HL-60/S4 treated with retinoic acid at 250 ng/mL for 4 days and 3 days (cell line): Measurements from ENCODE around the gene ABCG2.
"Not testable (repeated sequence)": the region's sequence is repeated elsewhere in the genome, so short reads cannot be mapped to it uniquely, and the experiment has no call there.

Experiments
- in situ Hi-C: fragments of 300-500 bp; cut with MboI; formaldehyde crosslinking; loops from 2 replicates; pipeline ENCODE4 v1.7.0; 2022; ENCODE audit warnings: low sequenced_read_pairs

Gene ABCG2

GRCh38 chr4:88169298-88169697 is 10.9 kb upstream of the ABCG2 start:
- in situ Hi-C loops: no loop called here

DNA sequence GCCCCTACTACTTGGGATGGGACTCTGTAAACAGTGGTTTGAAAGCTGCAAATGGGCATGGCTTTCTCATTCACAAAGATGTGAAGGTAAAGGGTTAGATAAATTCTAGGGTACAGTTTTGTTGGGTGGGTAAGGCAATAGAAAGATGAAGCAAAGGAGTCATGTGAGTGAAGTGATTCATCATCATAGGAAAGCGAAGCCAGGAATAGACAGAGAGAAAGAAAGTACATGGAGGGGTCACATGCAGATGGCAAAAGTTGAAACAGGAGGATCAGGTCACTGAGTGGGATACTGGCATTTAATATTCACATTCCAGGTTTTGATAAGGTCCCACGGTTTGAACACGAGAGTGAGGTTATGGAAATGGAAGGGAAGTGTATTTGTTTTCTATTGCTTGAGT is 8.2 kb upstream of the ABCG2 start:
- in situ Hi-C loops: no loop called here

GRCh38 chr4:88163336-88163735 is 4.9 kb upstream of the ABCG2 start:
- in situ Hi-C loops: no loop called here

GRCh38 chr4:88162626-88163025 is 4.2 kb upstream of the ABCG2 start:
- in situ Hi-C loops: no loop called here

DNA sequence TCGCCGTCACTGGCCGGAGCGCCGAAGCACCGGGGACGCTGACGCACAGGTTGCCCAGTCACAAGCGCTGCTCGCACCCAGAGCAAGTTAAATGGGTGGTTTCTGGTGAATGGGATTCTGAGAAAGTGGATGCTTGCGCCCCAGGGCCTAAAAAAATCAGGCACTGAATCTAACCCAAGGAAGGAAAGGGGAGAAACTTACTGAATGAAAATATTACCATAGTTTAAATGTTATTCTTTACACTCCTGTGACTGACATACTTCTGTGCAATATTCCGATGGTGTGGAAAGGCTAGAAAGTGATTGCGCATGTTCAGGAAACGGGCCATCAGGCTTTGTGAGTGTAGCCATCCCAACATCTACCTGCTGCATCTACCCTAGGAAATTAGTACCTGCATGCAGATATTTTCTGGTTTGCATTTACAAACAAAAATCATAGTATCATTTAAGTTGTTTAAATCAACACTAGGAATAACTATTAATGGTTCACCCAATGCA is 838 bp upstream of the ABCG2 start:
- in situ Hi-C loops: no loop called here

- in situ Hi-C loops: no loop called here
These were observed 376 bp downstream of the ABCG2 start for GRCh38 chr4:88158038-88158488.

GRCh38 chr4:88152331-88152730 is 6.1 kb downstream of the ABCG2 start:
- in situ Hi-C loops: not testable (repeated sequence)

DNA sequence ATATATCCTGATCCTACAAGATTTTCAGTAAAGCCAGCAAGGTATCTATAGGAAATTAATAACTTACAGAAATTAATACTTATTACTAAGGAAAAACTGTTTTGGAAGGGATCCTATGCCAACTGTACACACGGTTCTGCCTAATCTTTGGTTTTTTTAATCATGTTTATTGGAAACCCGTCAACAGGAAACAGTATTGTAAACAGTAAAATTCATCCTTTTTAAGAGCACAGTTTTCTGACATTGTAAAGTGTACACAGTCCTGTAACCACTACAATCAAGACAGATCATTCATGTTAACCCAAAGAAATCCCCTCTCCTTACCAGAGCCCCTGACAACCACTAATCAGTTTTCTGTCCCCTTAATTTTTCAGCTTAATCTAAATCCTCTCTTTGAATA is 9.9 kb downstream of the ABCG2 start:
- in situ Hi-C loops: no loop called here

- in situ Hi-C loops: no loop called here
These were observed 10.6 kb downstream of the ABCG2 start for GRCh38 chr4:88147799-88148217.

GRCh38 chr4:88146891-88147290 is 11.5 kb downstream of the ABCG2 start:
- in situ Hi-C loops: no loop called here

DNA sequence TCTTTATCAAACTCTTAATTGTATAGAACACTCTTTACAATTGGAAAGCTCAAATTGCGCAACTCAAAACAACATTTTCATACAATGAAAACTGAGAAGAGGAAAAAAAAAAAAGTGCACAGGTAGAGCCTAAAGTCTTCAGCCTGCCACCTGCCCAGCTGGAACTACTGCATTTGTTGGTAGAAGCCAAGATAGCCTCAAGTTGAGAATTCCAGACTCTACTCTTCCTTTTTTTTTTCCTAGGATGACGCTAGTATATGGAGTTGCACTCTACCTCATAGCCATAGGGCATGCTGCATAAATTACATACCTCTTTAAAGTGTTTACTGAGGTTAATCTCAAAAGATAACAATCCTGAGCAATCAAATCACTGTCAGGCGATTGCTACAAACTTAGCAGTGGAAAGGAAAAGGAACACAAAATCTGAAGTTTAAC is 13.6 kb downstream of the ABCG2 start:
- in situ Hi-C loops: no loop called here

DNA sequence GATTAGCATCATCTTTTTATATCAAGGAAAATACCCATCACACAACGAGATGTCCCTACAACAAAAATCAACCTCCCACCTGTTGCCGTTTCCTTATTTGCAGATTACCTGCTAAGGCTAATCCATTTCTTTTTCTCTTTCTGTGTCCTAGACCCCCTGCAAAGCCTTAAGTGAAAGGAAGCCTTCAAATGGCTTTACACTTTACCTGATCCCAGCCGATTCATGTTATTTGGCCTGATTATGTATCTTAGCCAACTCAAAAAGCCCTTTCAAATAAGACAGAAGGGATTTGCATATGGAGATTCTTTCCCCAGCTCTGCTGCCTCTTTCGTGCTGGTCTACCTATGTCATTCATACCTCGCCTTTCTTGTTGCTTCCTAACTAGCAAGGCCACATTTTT is 14.4 kb downstream of the ABCG2 start:
- in situ Hi-C loops: no loop called here

GRCh38 chr4:88143504-88143903 is 14.9 kb downstream of the ABCG2 start:
- in situ Hi-C loops: no loop called here

GRCh38 chr4:88138561-88138960 is 19.9 kb downstream of the ABCG2 start:
- in situ Hi-C loops: no loop called here

DNA sequence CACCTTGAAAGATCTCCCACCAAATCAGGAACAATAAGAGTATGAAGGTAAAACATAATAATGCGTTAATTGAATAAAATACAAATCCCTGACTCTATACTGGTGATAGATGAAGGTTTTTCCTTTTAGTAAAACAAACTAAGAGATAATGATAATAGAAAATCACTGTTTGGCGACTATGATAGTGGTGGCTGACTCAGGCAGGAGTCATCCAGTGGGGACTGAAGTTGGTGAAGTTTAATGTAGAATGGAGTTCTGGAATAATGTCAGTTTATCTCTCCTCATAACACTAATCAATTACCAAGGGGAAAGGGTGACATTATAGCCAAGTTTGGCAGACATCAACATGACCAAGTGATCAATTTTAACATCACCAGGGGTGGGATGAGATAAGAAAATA is 21.3 kb downstream of the ABCG2 start:
- in situ Hi-C loops: no loop called here

- in situ Hi-C loops: no loop called here
These were observed 22.2 kb downstream of the ABCG2 start for GRCh38 chr4:88136249-88136648.

- in situ Hi-C loops: no loop called here
These were observed 23.1 kb downstream of the ABCG2 start for GRCh38 chr4:88135356-88135663.

GRCh38 chr4:88134536-88135355 is 23.7 kb downstream of the ABCG2 start:
- in situ Hi-C loops: no loop called here

DNA sequence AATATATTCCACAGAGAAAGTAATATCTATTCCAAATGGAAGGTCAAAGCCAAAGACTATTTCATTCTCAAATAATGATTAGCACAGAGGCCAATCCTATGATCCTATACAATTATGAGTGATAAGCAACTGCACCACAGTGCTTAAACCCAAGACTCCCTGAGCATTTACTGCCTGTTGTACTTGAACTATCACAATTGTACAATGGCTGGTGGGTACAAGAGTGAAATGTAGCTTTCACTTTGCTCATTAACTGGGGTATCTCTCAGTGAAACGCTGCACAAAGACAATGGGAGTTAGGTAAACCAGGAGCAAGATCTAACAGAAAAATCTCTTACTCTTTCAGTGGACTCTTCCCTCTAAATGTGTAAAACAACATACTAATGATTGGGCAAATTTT is 24.3 kb downstream of the ABCG2 start:
- in situ Hi-C loops: no loop called here

DNA sequence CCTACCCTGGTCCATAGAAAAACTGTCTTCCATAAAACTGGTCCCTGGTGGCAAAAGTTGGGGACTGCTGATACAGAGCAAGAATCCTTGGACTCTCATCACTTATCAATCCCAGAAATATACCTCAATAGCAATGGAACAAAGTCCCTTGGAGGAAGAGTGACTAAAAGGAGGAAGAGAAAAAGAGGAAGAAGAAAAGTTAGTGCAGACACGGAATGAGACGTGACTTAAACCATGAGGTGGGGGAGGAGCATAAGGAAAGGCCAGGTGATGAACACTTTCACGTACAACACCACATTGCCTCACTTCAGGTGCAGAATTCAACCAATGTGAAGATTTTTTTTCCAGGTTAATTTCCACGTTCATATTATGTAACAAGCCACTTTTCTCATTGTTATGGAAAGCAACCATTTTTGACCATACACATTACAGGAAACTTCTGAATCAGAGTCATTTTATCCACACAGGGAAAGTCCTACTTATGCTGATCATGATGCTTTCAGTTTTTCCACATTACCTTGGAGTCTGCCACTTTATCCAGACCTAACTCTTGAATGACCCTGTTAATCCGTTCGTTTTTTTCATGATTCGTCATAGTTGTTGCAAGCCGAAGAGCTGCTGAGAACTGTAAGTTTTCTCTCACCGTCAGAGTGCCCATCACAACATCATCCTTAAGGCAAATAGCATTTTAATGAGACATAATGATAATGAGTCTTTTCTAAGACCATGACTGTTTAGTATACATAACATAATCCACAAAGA is 27.7 kb downstream of the ABCG2 start:
- in situ Hi-C loops: no loop called here

DNA sequence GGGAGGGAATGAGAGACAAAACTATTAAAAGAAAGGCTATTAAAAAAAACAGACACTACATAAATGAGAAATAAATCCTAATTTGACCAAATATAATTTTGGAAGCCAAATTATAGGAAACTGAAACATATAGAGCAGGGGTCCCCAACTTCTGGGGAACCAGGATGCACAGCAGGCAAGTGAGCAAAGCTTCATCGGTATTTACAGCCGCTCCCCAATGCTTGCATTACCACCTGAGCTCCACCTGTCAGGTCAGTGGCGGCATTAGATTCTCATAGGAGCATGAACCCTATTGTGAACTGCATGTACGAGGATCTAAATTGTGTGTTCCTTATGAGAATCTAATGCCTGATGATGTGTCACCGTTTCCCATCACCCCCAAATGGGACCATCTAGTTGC is 28.4 kb downstream of the ABCG2 start:
- in situ Hi-C loops: no loop called here

GRCh38 chr4:88122260-88122659 is 36.2 kb downstream of the ABCG2 start:
- in situ Hi-C loops: not testable (repeated sequence)
